Body of pancreas (tissue), 4 donors: ENCODE data around the gene PAIP2B.

ENCODE experiments used
- CTCF ChIP-seq, 7 experiments: fragments of 450-650 bp in 4 of 7; fragments of 200-600 bp in 3 of 7; sonication (generic) in 3 of 7; IDR thresholded peaks; one replicate each; pipeline ENCODE4 v1.5.1; 2016 to 2019; ENCODE audit warnings: antibody characterized with exemption in 7 of 7
- POLR2A ChIP-seq, 3 donors: fragments of 450-650 bp; IDR thresholded peaks; one replicate each; pipeline ENCODE4 v1.6.1; 2016; ENCODE audit warnings: antibody characterized with exemption in 3 of 3, mild to moderate bottlenecking in 2 of 3

DNA sequence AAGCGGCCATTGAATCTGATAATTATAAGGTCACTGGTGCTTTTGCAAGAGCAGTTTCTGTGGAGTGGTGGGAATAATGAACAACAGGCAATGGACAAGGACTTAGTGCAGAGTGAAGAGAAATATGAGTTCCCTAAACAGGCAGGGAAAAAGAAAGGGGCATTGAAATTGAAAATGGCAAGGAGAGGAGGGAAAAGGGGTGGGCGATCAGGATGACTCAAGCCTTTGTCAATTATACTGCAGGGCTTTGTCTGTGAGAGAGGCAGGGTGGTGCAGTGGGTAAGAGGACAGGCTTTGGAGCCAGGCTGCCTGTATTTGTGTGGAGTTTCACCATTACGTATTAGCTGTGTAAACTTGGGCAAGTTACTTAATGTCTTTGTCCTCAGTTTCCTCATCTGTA lies 29.5 kb upstream of the PAIP2B start:
- TF ChIP-seq POLR2A (IDR thresholded peaks at IDR 0.05) = no peak
- no peak for TF ChIP-seq CTCF (IDR thresholded peaks at IDR 0.05)
